ENCODE data around the gene FCRL5. TPM values are rescaled to one million over a fixed set of nuclear protein-coding genes. Genes with fewer than 3 reads are reported as not detected.
"Not testable (repeated sequence)": the region's sequence is repeated elsewhere in the genome, so short reads cannot be mapped to it uniquely, and the experiment has no call there.

The FCRL5 gene
- polyA plus RNA-seq, 6 donors from 2014 or later = 31.3 to 138 (median 82.3) TPM

DNA sequence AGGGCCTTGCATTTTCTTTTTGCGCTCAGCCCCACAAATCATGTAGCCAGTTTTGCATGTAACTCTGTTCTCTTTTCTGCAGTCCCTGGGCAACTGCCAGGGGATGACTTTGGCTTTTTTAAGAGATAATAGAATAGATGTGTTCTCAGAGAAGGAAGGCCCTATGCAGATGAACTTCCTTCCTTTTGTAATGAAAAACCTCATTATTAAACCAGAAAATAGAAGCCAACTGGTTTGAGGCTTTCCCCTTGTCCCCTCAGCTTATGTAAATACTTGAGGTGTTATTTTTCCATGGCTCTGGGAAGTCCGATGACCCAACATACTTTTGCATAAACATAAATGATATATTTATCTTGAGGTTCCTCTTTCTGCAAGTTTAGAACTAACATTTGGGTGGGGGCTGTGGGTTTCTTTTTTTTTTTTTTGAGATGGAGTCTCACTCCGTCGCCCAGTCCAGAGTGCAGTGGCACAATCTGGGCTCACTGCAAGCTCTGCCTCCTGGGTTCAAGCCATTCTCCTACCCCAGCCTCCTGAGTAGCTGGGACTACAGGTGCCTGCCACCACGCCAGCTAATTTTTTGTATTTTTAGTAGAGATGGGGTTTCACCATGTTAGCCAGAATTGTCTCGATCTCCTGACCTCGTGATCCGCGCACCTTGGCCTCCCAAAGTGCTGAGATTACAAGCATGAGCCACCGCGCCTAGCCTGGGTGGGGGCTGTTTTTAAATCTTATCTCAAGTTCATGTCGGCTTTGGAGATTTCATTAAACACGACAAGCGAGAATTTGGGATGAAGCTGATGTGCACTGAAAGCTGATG lies 14.4 kb upstream of the FCRL5 start:
- Mint-ChIP-seq H3K36me3 (no peaks in the 10 kb centered on the region), H3K4me3 (peak overlapping the region; percentile 47 to 77 (median 60)), H3K27ac (peak overlapping the region; percentile 18 to 93 (median 76)), H3K9me3 (no peaks in the 10 kb centered on the region), H3K4me1 (peaks cover 57 to 79% (median 76%) of the 10 kb centered on the region in 3 donors), H3K27me3 (no peaks in the 10 kb centered on the region)
- DNase-seq (peak; percentile 72), ATAC-seq (ENCODE audit: low read depth in 2 of 2) (peak; percentile 82 to 83)

DNA sequence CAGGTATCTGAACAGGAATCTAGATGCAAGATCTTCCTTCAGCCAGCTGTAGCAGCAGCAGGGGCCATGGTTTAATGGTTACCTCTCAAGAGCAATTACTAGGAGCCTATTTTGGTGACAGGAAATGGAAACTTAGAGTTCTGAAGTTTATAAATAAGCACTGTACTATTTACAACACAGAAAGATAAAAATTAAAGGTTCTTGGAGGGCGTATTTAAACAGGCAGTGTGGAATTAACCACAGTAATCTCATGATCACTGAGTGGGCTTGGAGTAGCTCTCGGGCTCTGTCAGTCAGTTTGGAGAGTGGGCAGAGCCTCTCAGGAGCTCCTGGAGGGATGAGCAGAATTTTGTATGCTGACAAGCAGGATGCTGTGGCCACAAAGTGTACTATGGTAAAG lies 10.2 kb upstream of the FCRL5 start:
- Mint-ChIP-seq H3K27me3 (no peaks in the 10 kb centered on the region), H3K4me3 (peak overlapping the region; percentile 72 to 93 (median 84)), H3K4me1 (peaks cover 52 to 64% (median 63%) of the 10 kb centered on the region in 3 donors), H3K27ac (peak overlapping the region; percentile 47 to 90 (median 86)), H3K36me3 (no peaks in the 10 kb centered on the region), H3K9me3 (no peaks in the 10 kb centered on the region)
- no peak for DNase-seq
- ATAC-seq (ENCODE audit: low read depth in 2 of 2) = no peak

DNA sequence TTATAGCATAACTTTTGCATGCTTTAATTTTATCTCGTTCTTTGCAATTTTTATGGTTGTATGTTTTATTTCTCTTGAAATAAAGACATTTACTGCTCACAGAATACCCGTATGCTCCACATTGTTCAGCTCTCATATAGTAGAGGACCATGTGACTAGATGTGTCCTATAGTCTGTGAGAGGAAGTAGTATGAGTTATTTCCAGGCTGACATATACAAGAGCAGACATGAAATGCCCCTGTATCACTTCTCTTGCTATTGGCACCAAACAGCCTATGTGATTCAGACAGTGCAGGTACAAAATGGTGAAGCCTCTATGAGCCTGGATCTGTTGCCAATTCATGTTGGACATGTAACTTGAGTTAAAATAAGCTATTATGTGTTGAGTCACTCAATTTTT lies 5.8 kb upstream of the FCRL5 start:
- ATAC-seq (ENCODE audit: low read depth in 2 of 2) (no peak), DNase-seq (no peak)
- Mint-ChIP-seq H3K9me3 (no peaks in the 10 kb centered on the region), H3K27me3 (no peaks in the 10 kb centered on the region), H3K4me3 (no peak overlapping the region), H3K27ac (no peak overlapping the region), H3K36me3 (no peaks in the 10 kb centered on the region), H3K4me1 (peaks cover 33 to 39% (median 38%) of the 10 kb centered on the region in 3 donors)

DNA sequence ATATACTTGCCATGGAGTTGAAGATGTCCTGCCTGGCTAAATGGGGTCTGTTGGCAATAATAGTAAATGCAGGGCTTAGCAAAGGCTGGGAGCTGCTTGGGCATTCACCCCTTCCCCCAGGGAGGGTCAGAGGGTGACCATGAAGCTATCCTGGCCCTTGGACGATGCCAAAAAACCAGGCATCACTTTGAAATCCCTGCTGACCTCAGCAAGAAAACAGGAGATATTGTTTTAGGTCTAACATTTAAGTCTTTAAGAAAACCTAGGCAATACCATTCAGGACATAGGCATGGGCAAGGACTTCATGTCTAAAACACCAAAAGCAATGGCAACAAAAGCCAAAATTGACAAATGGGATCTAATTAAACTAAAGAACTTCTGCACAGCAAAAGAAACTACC lies 4.2 kb downstream of the FCRL5 start:
- Mint-ChIP-seq H3K4me3 (peak overlapping the region in 2 of 8 donors; percentile 5 to 20), H3K27ac (peak overlapping the region in 1 of 6 donors; percentile 89), H3K36me3 (peaks cover 22 to 29% of the 10 kb centered on the region in 2 donors), H3K4me1 (peaks cover 47 to 60% (median 56%) of the 10 kb centered on the region in 3 donors)
- H3K9me3 Mint-ChIP-seq; H3K27me3 Mint-ChIP-seq; ATAC-seq (ENCODE audit: low read depth in 2 of 2); DNase-seq: not testable (repeated sequence)

DNA sequence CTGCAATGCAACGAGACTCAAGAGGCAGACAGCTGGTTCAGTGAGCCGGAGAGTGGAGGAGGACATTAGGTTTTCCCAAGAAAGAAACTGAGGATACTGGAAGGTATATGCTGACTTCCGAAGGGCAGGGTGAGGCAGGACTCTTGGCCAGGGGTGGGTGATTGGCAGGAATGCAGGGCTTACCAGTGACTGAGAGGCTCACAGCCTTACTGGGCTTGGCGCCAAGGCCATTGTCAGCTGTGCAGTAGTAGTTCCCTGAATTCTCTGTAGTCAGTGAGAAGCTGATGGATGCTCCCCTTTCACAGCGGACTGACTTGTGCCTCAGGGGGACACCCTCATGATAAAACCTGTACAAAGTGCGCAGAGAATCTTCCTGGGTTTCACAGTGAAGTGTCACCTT lies 9.6 kb downstream of the FCRL5 start:
- no peak for ATAC-seq (ENCODE audit: low read depth in 2 of 2)
- Mint-ChIP-seq H3K36me3 (peaks cover 23 to 49% of the 10 kb centered on the region in 2 donors), H3K9me3 (no peaks in the 10 kb centered on the region), H3K27me3 (no peaks in the 10 kb centered on the region), H3K27ac (peak overlapping the region in 2 of 6 donors; percentile 23 to 66), H3K4me1 (peaks cover 34 to 58% (median 48%) of the 10 kb centered on the region in 3 donors), H3K4me3 (no peak overlapping the region)
- no peak for DNase-seq

DNA sequence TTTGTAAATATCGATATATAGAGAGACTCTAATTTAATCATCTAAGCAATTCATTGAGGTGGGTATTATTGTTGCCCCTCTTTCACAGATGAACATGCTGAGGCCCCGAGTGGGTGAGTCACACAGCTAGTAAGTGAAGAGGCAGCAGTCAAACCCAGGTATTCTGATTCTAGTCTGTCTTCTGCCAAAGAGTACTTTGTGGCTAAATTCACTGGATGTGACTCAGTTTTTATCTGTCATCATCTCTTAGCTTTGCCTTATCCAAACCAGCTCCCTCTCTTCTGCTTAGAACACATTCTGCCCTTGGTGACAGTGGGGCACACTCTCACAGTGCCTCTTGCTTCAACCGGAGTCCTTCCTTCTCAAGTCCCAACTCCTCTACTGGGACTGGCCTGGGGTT lies 11.5 kb downstream of the FCRL5 start:
- ATAC-seq (ENCODE audit: low read depth in 2 of 2) (no peak), DNase-seq (no peak)
- Mint-ChIP-seq H3K4me1 (peaks cover 27 to 57% (median 38%) of the 10 kb centered on the region in 3 donors), H3K4me3 (peak overlapping the region in 5 of 8 donors; percentile 3 to 72 (median 44)), H3K27ac (peak overlapping the region in 2 of 6 donors; percentile 26 to 77), H3K36me3 (peaks cover 32 to 52% of the 10 kb centered on the region in 2 donors), H3K9me3 (no peaks in the 10 kb centered on the region), H3K27me3 (no peaks in the 10 kb centered on the region)

- peak in 1 of 2 donors; percentile 27 for ATAC-seq (ENCODE audit: low read depth in 2 of 2)
Measured at GRCh38 chr1:157540160-157540748, 12.1 kb downstream of the FCRL5 start.

DNA sequence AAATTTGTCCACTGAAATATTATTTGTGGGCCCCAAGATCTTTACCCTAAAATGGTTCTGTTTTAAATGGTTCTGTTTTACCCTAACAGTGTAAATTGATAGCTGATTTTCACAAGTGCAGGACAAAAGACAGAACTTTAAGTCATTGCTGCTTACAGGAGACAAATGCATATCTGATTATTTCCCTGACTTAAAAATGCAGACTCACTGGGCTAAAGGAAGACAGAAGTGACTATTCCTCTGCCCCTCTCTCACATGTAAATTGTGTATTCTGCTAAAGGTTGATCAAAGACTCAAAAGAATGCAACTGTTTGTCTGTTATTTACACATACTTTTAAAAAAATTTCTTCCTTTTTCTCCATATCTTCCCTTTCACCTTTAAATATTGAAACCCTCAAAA lies 12.7 kb downstream of the FCRL5 start:
- Mint-ChIP-seq H3K4me1 (peaks cover 27 to 57% (median 38%) of the 10 kb centered on the region in 3 donors), H3K36me3 (peaks cover 37 to 59% of the 10 kb centered on the region in 2 donors), H3K27me3 (no peaks in the 10 kb centered on the region), H3K27ac (peak overlapping the region in 4 of 6 donors; percentile 3 to 93 (median 78)), H3K9me3 (no peaks in the 10 kb centered on the region), H3K4me3 (no peak overlapping the region)
- no peak for ATAC-seq (ENCODE audit: low read depth in 2 of 2)
- DNase-seq = no peak

More at GRCh38 chr1:157540160-157540748, 12.1 kb downstream of the FCRL5 start:
- no peaks in the 10 kb centered on the region for H3K27me3 Mint-ChIP-seq
- no peak for DNase-seq
- peaks cover 34 to 55% of the 10 kb centered on the region in 2 donors for H3K36me3 Mint-ChIP-seq
- peak overlapping the region; percentile 3 to 93 (median 49) for H3K27ac Mint-ChIP-seq
- H3K4me1 Mint-ChIP-seq = peaks cover 27 to 57% (median 38%) of the 10 kb centered on the region in 3 donors
- no peaks in the 10 kb centered on the region for H3K9me3 Mint-ChIP-seq
- peak overlapping the region in 5 of 8 donors; percentile 19 to 67 (median 61) for H3K4me3 Mint-ChIP-seq

GRCh38 chr1:157532569-157532968 lies 19.7 kb downstream of the FCRL5 start:
- H3K27ac Mint-ChIP-seq = peak overlapping the region in 2 of 6 donors; percentile 3 to 8
- no peaks in the 10 kb centered on the region for H3K27me3 Mint-ChIP-seq
- H3K4me3 Mint-ChIP-seq = no peak overlapping the region
- peaks cover 0 to 16% (median 4%) of the 10 kb centered on the region in 3 donors for H3K4me1 Mint-ChIP-seq
- ATAC-seq (ENCODE audit: low read depth in 2 of 2) (no peak), DNase-seq (no peak)
- peaks cover 46 to 54% of the 10 kb centered on the region in 2 donors for H3K36me3 Mint-ChIP-seq
- H3K9me3 Mint-ChIP-seq = no peaks in the 10 kb centered on the region

DNA sequence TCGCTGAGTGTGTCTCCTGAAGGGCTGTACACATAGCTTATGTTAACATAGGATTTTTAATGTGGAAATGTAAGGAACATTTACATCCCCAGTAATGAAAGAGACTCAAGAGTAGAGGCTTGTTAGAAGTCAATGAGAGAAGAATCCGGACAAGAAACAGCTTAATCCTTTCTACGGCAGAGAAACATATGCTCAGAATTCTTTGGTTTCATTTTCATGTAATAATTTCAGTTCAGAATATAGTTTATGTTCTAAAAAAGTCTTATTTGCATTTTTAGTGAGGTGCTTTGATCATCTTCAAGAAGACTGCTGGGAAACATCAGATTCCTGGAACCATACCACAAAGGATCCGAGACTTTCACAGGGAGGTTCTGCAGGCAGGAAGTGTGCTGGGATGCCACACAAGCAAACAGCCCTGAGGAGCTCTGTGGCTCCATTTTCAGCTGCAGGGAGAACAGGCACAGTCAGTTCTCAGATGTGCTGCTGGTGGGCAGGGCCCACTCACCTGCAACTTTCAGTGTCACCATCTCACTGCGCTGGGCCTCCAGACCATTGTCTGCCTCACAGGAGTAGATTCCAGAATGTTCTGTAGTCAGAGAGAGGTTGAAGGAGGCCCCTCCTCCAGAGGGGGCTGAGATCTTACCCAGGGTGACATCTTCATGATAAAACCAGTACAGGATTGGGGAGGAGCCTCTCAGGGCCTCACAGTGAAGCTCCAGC lies 28.4 kb downstream of the FCRL5 start:
- no peak overlapping the region for H3K4me3 Mint-ChIP-seq
- no peaks in the 10 kb centered on the region for H3K27me3 Mint-ChIP-seq
- peak overlapping the region in 5 of 6 donors; percentile 17 to 82 (median 65) for H3K27ac Mint-ChIP-seq
- peaks cover 0 to 7% (median 2%) of the 10 kb centered on the region in 3 donors for H3K4me1 Mint-ChIP-seq
- ATAC-seq (ENCODE audit: low read depth in 2 of 2) (no peak), DNase-seq (no peak)
- H3K9me3 Mint-ChIP-seq = no peaks in the 10 kb centered on the region
- H3K36me3 Mint-ChIP-seq = peaks cover 18 to 24% of the 10 kb centered on the region in 2 donors

GRCh38 chr1:157521056-157521455 lies 31.3 kb downstream of the FCRL5 start:
- no peak for ATAC-seq (ENCODE audit: low read depth in 2 of 2)
- no peak overlapping the region for H3K4me3 Mint-ChIP-seq
- no peaks in the 10 kb centered on the region for H3K9me3 Mint-ChIP-seq
- H3K36me3 Mint-ChIP-seq = peaks cover 36% of the 10 kb centered on the region in 2 donors
- peaks cover 0 to 7% (median 2%) of the 10 kb centered on the region in 3 donors for H3K4me1 Mint-ChIP-seq
- H3K27me3 Mint-ChIP-seq = no peaks in the 10 kb centered on the region
- no peak overlapping the region for H3K27ac Mint-ChIP-seq
- DNase-seq = no peak

GRCh38 chr1:157520386-157520935 lies 31.9 kb downstream of the FCRL5 start:
- no peak for ATAC-seq (ENCODE audit: low read depth in 2 of 2)
- Mint-ChIP-seq H3K4me3 (no peak overlapping the region), H3K27ac (peak overlapping the region in 1 of 6 donors; percentile 71), H3K9me3 (no peaks in the 10 kb centered on the region), H3K27me3 (no peaks in the 10 kb centered on the region), H3K4me1 (peaks cover 0 to 7% (median 2%) of the 10 kb centered on the region in 3 donors), H3K36me3 (peaks cover 36 to 42% of the 10 kb centered on the region in 2 donors)
- no peak for DNase-seq

GRCh38 chr1:157519451-157519850 lies 32.9 kb downstream of the FCRL5 start:
- no peaks in the 10 kb centered on the region for H3K9me3 Mint-ChIP-seq
- H3K27me3 Mint-ChIP-seq = no peaks in the 10 kb centered on the region
- DNase-seq (no peak), ATAC-seq (ENCODE audit: low read depth in 2 of 2) (no peak)
- H3K4me3 Mint-ChIP-seq = no peak overlapping the region
- peak overlapping the region in 2 of 6 donors; percentile 28 to 44 for H3K27ac Mint-ChIP-seq
- H3K36me3 Mint-ChIP-seq = peaks cover 37 to 52% of the 10 kb centered on the region in 2 donors
- peaks cover 2 to 15% (median 5%) of the 10 kb centered on the region in 3 donors for H3K4me1 Mint-ChIP-seq
